DND-41 (cell line): ENCODE data around the gene RAB30.

Source experiments
- CTCF ChIP-seq: IDR thresholded peaks from 2 replicates; pipeline ENCODE4 v1.5.1; 2012; ENCODE audit warnings: borderline replicate concordance, low read length, moderate library complexity, mild to moderate bottlenecking; ENCODE audit not compliant: poor library complexity, severe bottlenecking; ENCODE audit errors: extremely low read depth
- EZH2 ChIP-seq: IDR thresholded peaks from 3 replicates; pipeline ENCODE4 v1.6.1; 2012; ENCODE audit warnings: borderline replicate concordance, low read depth, mild to moderate bottlenecking, moderate library complexity, low read length, inconsistent platforms; ENCODE audit not compliant: severe bottlenecking

GRCh38 chr11:82998697-82999096, 73.0 kb downstream of the RAB30 start:
- TF ChIP-seq CTCF (no peak), EZH2 (no peak)
